ENCODE results near the gene FAM184B.

Gene FAM184B

GRCh38 chr4:17704020-17704650 lies 77.3 kb downstream of the FAM184B start:
- no peaks in the 10 kb centered on the region for H3F3A ChIP-seq (ENCODE audit: insufficient read depth, low read length)
- H3K4me2 ChIP-seq (ENCODE audit: low read depth, low read length) = no peak overlapping the region
- no peak overlapping the region for H3K4me3 ChIP-seq (ENCODE audit: low read length)
- no peaks in the 10 kb centered on the region for H3K4me1 ChIP-seq (ENCODE audit: low read length)
- H3K27ac ChIP-seq (ENCODE audit: low read length) = no peak overlapping the region
- H2AFZ ChIP-seq (ENCODE audit: low read length) = no peak overlapping the region
- no peak for TF ChIP-seq EZH2 (optimal IDR thresholded peaks at IDR 0.05; ENCODE audit: low read depth, low read length)
- TF ChIP-seq CTCF (IDR thresholded peaks at IDR 0.05; ENCODE audit: low read length) = no peak
- no peak for TF ChIP-seq EZH2phosphoT487 (IDR thresholded peaks at IDR 0.05; ENCODE audit: low read length)
- no peak for DNase-seq
- H3K9ac ChIP-seq (ENCODE audit: low read length) = no peak overlapping the region
- no peaks in the 10 kb centered on the region for H4K20me1 ChIP-seq (ENCODE audit: insufficient read depth, low read length)
- no peaks in the 10 kb centered on the region for H3K9me2 ChIP-seq (replicated peaks; ENCODE audit: insufficient read depth, low read length)
- H3K79me2 ChIP-seq (ENCODE audit: low read length) = no peaks in the 10 kb centered on the region
- H3K36me3 ChIP-seq (replicated peaks; ENCODE audit: insufficient read depth, low read length) = no peaks in the 10 kb centered on the region
- H3K9me3 ChIP-seq (replicated peaks; ENCODE audit: insufficient read depth, low read length) = no peaks in the 10 kb centered on the region
- no peaks in the 10 kb centered on the region for H3K27me3 ChIP-seq (replicated peaks; ENCODE audit: insufficient read depth, low read length)

- Histone ChIP-seq H3K9me3 (replicated peaks; ENCODE audit: insufficient read depth, low read length) (no peaks in the 10 kb centered on the region), H3K4me2 (ENCODE audit: low read depth, low read length) (no peak overlapping the region), H2AFZ (ENCODE audit: low read length) (no peak overlapping the region), H3K4me1 (ENCODE audit: low read length) (no peaks in the 10 kb centered on the region), H3K9ac (ENCODE audit: low read length) (no peak overlapping the region), H3K4me3 (ENCODE audit: low read length) (no peak overlapping the region), H3F3A (ENCODE audit: insufficient read depth, low read length) (no peaks in the 10 kb centered on the region), H3K36me3 (replicated peaks; ENCODE audit: insufficient read depth, low read length) (no peaks in the 10 kb centered on the region), H3K9me2 (replicated peaks; ENCODE audit: insufficient read depth, low read length) (no peaks in the 10 kb centered on the region), H4K20me1 (ENCODE audit: insufficient read depth, low read length) (no peaks in the 10 kb centered on the region), H3K27ac (ENCODE audit: low read length) (no peak overlapping the region), H3K27me3 (replicated peaks; ENCODE audit: insufficient read depth, low read length) (no peaks in the 10 kb centered on the region), H3K79me2 (ENCODE audit: low read length) (no peaks in the 10 kb centered on the region)
- no peak for DNase-seq
- TF ChIP-seq EZH2 (optimal IDR thresholded peaks at IDR 0.05; ENCODE audit: low read depth, low read length) = no peak
- no peak for TF ChIP-seq CTCF (IDR thresholded peaks at IDR 0.05; ENCODE audit: low read length)
- no peak for TF ChIP-seq EZH2phosphoT487 (IDR thresholded peaks at IDR 0.05; ENCODE audit: low read length)
Measured at GRCh38 chr4:17702641-17703040, 78.8 kb downstream of the FAM184B start.

- Histone ChIP-seq H3K79me2 (ENCODE audit: low read length) (no peaks in the 10 kb centered on the region), H4K20me1 (ENCODE audit: insufficient read depth, low read length) (no peaks in the 10 kb centered on the region), H3K9me3 (replicated peaks; ENCODE audit: insufficient read depth, low read length) (no peaks in the 10 kb centered on the region), H3K4me3 (ENCODE audit: low read length) (no peak overlapping the region), H3K9ac (ENCODE audit: low read length) (no peak overlapping the region), H3K4me1 (ENCODE audit: low read length) (no peaks in the 10 kb centered on the region), H3K27me3 (replicated peaks; ENCODE audit: insufficient read depth, low read length) (no peaks in the 10 kb centered on the region), H2AFZ (ENCODE audit: low read length) (no peak overlapping the region), H3K27ac (ENCODE audit: low read length) (no peak overlapping the region), H3K9me2 (replicated peaks; ENCODE audit: insufficient read depth, low read length) (no peaks in the 10 kb centered on the region), H3F3A (ENCODE audit: insufficient read depth, low read length) (no peaks in the 10 kb centered on the region), H3K4me2 (ENCODE audit: low read depth, low read length) (no peak overlapping the region), H3K36me3 (replicated peaks; ENCODE audit: insufficient read depth, low read length) (no peaks in the 10 kb centered on the region)
- TF ChIP-seq EZH2phosphoT487 (IDR thresholded peaks at IDR 0.05; ENCODE audit: low read length) = no peak
- no peak for TF ChIP-seq CTCF (IDR thresholded peaks at IDR 0.05; ENCODE audit: low read length)
- TF ChIP-seq EZH2 (optimal IDR thresholded peaks at IDR 0.05; ENCODE audit: low read depth, low read length) = no peak
- no peak for DNase-seq
Measured at GRCh38 chr4:17701882-17702281, 79.5 kb downstream of the FAM184B start.
